ENCODE results near the gene BBC3. TPM values are rescaled to one million over a fixed set of nuclear protein-coding genes. Genes with fewer than 3 reads are reported as not detected.
A peak's percentile ranks its signal among the peaks of the same experiment; 100 is the strongest.
"Not testable (repeated sequence)": the region's sequence is repeated elsewhere in the genome, so short reads cannot be mapped to it uniquely, and the experiment has no call there.

The BBC3 gene
- total RNA-seq, 2 experiments from 2014 or later: 13.8 to 14.6 TPM

- H3K4me3 Mint-ChIP-seq: peak overlapping the region; percentile 90
- peaks cover 32% of the 10 kb centered on the region for H3K4me1 Mint-ChIP-seq (ENCODE audit: low read depth)
- H3K27me3 Mint-ChIP-seq: no peaks in the 10 kb centered on the region
- intact Hi-C loops (cut with micrococcal nuclease): loop anchor here (1.0 to 5.0 kb wide), 8 partner anchors 14 to 540 kb away; partner anchors contain the start of genes ARHGAP35, BICRA, INAFM1 and PRKD2
- ChIA-PET CTCF (interaction anchor here (0.6 to 6.0 kb wide), 8 partner anchors 11 to 227 kb away, joined by 3 to 94 read pairs (median 5); partner anchors contain the start of genes DHX34 and KPTN), POLR2A (interaction anchor here (0.6 to 2.6 kb wide), 15 partner anchors 12 to 1362 kb away, joined by 3 to 38 read pairs (median 4); partner anchors contain the start of genes INAFM1, RPL18, SLC1A5 and SPHK2)
- no peaks in the 10 kb centered on the region for H3K9me3 Mint-ChIP-seq
- peaks cover 33% of the 10 kb centered on the region for H3K36me3 Mint-ChIP-seq
- peak; percentile 100 for DNase-seq
- peak overlapping the region; percentile 98 for H3K27ac Mint-ChIP-seq
These were observed 25.9 kb upstream of the BBC3 start for GRCh38 chr19:47256693-47257410.

DNA sequence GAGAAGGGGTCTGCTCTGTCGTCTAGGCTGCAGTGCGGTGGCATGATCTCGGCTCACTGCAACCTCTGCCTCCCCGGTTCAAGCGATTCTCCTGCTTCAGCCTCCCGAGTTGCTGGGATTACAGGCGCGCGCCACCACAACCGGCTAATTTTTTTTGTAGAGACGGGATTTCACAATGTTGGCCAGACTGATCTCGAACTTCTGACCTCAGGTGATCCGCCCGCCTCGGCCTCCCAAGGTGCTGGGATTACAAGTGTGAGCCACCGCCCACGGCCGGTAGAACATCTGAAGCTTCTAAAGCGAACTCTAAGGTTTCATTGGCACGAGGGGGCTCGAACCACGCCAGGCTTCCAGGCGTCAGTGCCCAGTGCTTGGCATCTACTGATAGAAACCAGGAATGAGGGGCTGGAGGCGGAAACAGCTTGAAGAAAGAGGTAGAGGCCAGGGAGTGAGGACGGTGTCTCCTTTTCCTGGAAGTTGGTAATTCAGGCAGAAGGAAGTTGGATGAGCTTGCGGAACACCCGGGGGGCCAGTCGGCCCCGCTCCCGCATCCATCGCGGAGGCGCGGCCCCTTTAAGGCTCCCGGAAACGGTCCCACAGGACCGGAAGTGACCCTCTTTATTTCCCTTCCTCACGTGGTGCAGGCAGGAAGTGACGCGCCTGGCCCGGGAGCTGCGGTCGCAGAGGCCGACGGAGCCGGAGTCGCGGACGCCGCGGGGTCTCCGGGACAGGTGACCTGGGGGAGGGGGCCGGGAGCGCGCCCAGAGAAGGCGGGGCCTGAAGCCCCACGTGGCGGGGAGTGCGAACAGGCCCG lies 25.1 kb upstream of the BBC3 start, which contains the start of gene CCDC9:
Gene CCDC9 (plus strand): TSS at position 647 of the 814 bp plus-strand sequence. CDS start 1,876 bp downstream, outside the sequence.
- CTCF ChIA-PET: interaction anchor here (0.6 to 6.0 kb wide), 8 partner anchors 11 to 228 kb away, joined by 3 to 94 read pairs (median 5); partner anchors contain the start of genes DHX34 and KPTN

GRCh38 chr19:47253970-47254369 lies 23.0 kb upstream of the BBC3 start:
- Mint-ChIP-seq H3K36me3 (peaks cover 11% of the 10 kb centered on the region), H3K4me3 (no peak overlapping the region), H3K4me1 (ENCODE audit: low read depth) (peaks cover 23% of the 10 kb centered on the region), H3K27ac (peak overlapping the region; percentile 20), H3K27me3 (no peaks in the 10 kb centered on the region), H3K9me3 (no peaks in the 10 kb centered on the region)
- intact Hi-C loops (cut with micrococcal nuclease): no loop called here
- ChIA-PET CTCF (interaction anchor here (1.1 to 6.0 kb wide), 3 partner anchors 8 to 240 kb away, joined by 3 to 94 read pairs (median 3); no protein-coding TSS in a partner anchor), POLR2A (interaction anchor here (1.4 kb wide), 1 partner anchor 10 kb away, joined by 3 read pairs; no protein-coding TSS in a partner anchor)
- DNase-seq: no peak

More for the DNA sequence above, 25.1 kb upstream of the BBC3 start, which contains the start of gene CCDC9:
- peak; percentile 98 for DNase-seq
- Mint-ChIP-seq H3K9me3 (no peaks in the 10 kb centered on the region), H3K27ac (peak within 1 kb of the TSS; percentile 98), H3K4me3 (peak within 1 kb of the TSS; percentile 90), H3K27me3 (no peaks in the 10 kb centered on the region), H3K4me1 (ENCODE audit: low read depth) (peaks cover 32% of the 10 kb centered on the region), H3K36me3 (peaks cover 29% of the 10 kb centered on the region)
- intact Hi-C loops (cut with micrococcal nuclease): loop anchor here (1.0 to 5.0 kb wide), 7 partner anchors 13 to 539 kb away; partner anchors contain the start of genes ARHGAP35, BICRA, PRKD2 and TMEM160
- POLR2A ChIA-PET: interaction anchor here (0.8 to 2.6 kb wide), 13 partner anchors 12 to 1363 kb away, joined by 3 to 38 read pairs (median 6); partner anchors contain the start of genes INAFM1, RPL18, SLC1A5 and SPHK2

DNA sequence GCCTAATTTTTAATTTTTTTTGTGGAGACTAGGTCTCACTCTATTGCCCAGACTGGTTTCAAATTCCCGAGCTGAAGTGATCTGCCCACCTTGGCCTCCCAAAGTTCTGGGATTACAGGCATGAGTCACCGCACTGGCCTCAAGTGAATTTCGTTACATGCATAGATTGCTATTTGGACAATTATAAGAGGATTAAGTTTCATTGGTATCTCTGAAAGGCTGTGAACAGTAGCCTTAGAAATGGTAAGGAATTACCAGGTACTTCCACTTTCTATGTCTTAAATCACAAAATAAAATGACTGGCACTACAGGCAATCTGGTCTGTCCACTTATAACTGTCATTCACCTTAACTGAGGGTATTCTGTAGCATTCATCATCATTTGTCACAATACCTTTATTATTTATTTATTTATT lies 22.5 kb upstream of the BBC3 start:
- Mint-ChIP-seq H3K27ac (no peak overlapping the region), H3K27me3 (no peaks in the 10 kb centered on the region), H3K4me3 (no peak overlapping the region), H3K9me3 (no peaks in the 10 kb centered on the region), H3K36me3 (peaks cover 7% of the 10 kb centered on the region), H3K4me1 (ENCODE audit: low read depth) (peaks cover 18% of the 10 kb centered on the region)
- ChIA-PET CTCF (interaction anchor here (1.1 to 6.0 kb wide), 3 partner anchors 8 to 240 kb away, joined by 3 to 94 read pairs (median 3); no protein-coding TSS in a partner anchor), POLR2A (interaction anchor here (0.6 to 1.4 kb wide), 2 partner anchors 10 to 96 kb away, joined by 3 read pairs; no protein-coding TSS in a partner anchor)
- intact Hi-C loops (cut with micrococcal nuclease): no loop called here
- DNase-seq: no peak

DNA sequence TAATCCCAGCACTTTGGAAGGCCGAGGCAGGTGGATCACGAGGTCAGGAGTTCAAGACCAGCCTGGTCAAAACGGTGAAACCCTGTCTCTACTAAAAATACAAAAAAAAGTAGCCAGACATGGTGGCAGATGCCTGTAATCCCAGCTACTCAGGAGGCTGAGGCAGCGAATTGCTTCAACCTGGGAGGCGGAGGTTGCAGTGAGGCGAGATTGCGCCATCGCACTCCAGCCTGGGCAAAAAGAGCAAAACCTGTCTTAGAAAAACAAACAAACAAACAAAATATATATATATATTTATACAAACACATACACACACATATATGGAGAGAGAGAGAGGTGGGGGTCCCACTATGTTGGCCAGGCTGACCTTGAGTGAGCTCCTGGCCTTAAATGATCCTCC lies 22.0 kb upstream of the BBC3 start:
- H3K27me3 Mint-ChIP-seq; H3K27ac Mint-ChIP-seq; H3K4me3 Mint-ChIP-seq; intact Hi-C loops (cut with micrococcal nuclease); DNase-seq; H3K9me3 Mint-ChIP-seq; H3K36me3 Mint-ChIP-seq: not testable (repeated sequence)
- peaks cover 13% of the 10 kb centered on the region for H3K4me1 Mint-ChIP-seq (ENCODE audit: low read depth)
- ChIA-PET CTCF (interaction anchor here (1.1 to 6.0 kb wide), 3 partner anchors 8 to 239 kb away, joined by 3 to 94 read pairs (median 3); no protein-coding TSS in a partner anchor), POLR2A (interaction anchor here (0.6 kb wide), 1 partner anchor 97 kb away, joined by 3 read pairs; no protein-coding TSS in a partner anchor)

DNA sequence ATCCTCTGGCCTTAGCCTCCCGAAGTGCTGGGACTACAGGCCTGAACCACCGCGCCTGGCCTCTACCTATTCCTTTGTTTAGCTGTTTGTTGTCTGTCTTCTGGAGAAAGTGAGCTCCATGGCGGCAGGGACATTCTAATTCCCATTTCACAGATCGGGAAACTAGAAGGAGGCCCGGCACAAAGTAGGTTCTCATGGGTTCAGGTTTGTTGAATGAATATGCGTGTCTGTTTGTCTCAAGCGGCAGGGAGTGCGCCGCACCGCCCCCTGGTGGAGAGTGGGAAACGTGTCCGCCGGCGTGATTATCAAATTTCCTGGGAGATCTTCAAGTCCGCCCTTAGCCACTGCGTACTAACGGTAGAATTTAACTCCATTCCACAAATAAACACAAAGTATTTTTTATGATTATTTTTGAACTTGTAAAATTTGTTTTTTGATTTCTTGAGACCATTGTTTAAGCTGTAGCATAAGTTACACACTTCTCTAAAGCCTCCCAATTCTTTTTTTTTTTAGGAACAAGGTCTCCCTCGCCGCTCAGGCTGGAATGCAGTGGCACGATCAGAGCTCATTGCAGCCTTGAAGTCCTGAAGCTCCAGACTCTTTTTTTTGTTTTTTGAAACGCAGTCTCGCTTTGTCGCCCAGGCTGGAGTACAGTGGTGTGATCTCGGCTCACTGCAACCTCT lies 16.4 kb upstream of the BBC3 start:
- Mint-ChIP-seq H3K9me3 (no peaks in the 10 kb centered on the region), H3K27me3 (no peaks in the 10 kb centered on the region), H3K27ac (peak overlapping the region; percentile 35), H3K36me3 (no peaks in the 10 kb centered on the region), H3K4me3 (no peak overlapping the region), H3K4me1 (ENCODE audit: low read depth) (peaks cover 17% of the 10 kb centered on the region)
- intact Hi-C loops (cut with micrococcal nuclease): no loop called here
- POLR2A ChIA-PET: interaction anchor here (1.0 to 1.4 kb wide), 2 partner anchors 15 to 21 kb away, joined by 3 read pairs; no protein-coding TSS in a partner anchor
- CTCF ChIA-PET: interaction anchor here (0.6 to 6.8 kb wide), 25 partner anchors 8 to 482 kb away, joined by 3 to 333 read pairs (median 5); partner anchors contain the start of genes CCDC9, SAE1 and ZC3H4
- DNase-seq: peak; percentile 88

- Mint-ChIP-seq H3K4me3 (peak overlapping the region; percentile 76), H3K4me1 (ENCODE audit: low read depth) (peaks cover 25% of the 10 kb centered on the region), H3K9me3 (no peaks in the 10 kb centered on the region), H3K27ac (peak overlapping the region; percentile 90), H3K27me3 (peaks cover under 1% of the 10 kb centered on the region), H3K36me3 (no peaks in the 10 kb centered on the region)
- ChIA-PET CTCF (interaction anchor here (0.6 to 6.8 kb wide), 52 partner anchors 9 to 626 kb away, joined by 3 to 333 read pairs (median 6); partner anchors contain the start of genes ARHGAP35, CCDC9, DHX34 and INAFM1), POLR2A (interaction anchor here (0.6 to 2.8 kb wide), 21 partner anchors 10 to 231 kb away, joined by 3 to 49 read pairs (median 5); partner anchors contain the start of genes CCDC9, DHX34, SAE1 and ZC3H4)
- intact Hi-C loops (cut with micrococcal nuclease): loop anchor here (1.0 to 5.0 kb wide), 8 partner anchors 12 to 222 kb away; partner anchors contain the start of genes BBC3, CCDC9 and SAE1
- DNase-seq: peak; percentile 96
These were observed 13.0 kb upstream of the BBC3 start for GRCh38 chr19:47243776-47244547.

GRCh38 chr19:47243364-47243775 lies 12.4 kb upstream of the BBC3 start:
- peak overlapping the region; percentile 76 for H3K4me3 Mint-ChIP-seq
- H3K27ac Mint-ChIP-seq: peak overlapping the region; percentile 90
- ChIA-PET CTCF (interaction anchor here (0.8 to 6.8 kb wide), 14 partner anchors 9 to 230 kb away, joined by 3 to 333 read pairs (median 32); partner anchors contain the start of genes CCDC9, SAE1 and ZC3H4), POLR2A (interaction anchor here (0.8 to 2.8 kb wide), 11 partner anchors 11 to 130 kb away, joined by 3 to 49 read pairs (median 8); partner anchors contain the start of genes CCDC9 and ZC3H4)
- H3K4me1 Mint-ChIP-seq (ENCODE audit: low read depth): peaks cover 29% of the 10 kb centered on the region
- no peaks in the 10 kb centered on the region for H3K9me3 Mint-ChIP-seq
- no peaks in the 10 kb centered on the region for H3K36me3 Mint-ChIP-seq
- DNase-seq: no peak
- intact Hi-C loops (cut with micrococcal nuclease): loop anchor here (1.0 to 5.0 kb wide), 2 partner anchors 13 to 221 kb away; partner anchors contain the start of gene CCDC9
- H3K27me3 Mint-ChIP-seq: peaks cover 1% of the 10 kb centered on the region

GRCh38 chr19:47241919-47242577 lies 11.0 kb upstream of the BBC3 start:
- H3K9me3 Mint-ChIP-seq: no peaks in the 10 kb centered on the region
- DNase-seq: no peak
- POLR2A ChIA-PET: interaction anchor here (1.2 to 1.3 kb wide), 2 partner anchors 10 to 16 kb away, joined by 4 to 5 read pairs; no protein-coding TSS in a partner anchor

More at GRCh38 chr19:47241919-47242577, 11.0 kb upstream of the BBC3 start:
- H3K27ac Mint-ChIP-seq: no peak overlapping the region
- peaks cover 26% of the 10 kb centered on the region for H3K4me1 Mint-ChIP-seq (ENCODE audit: low read depth)
- CTCF ChIA-PET: interaction anchor here (1.9 to 6.8 kb wide), 2 partner anchors 31 to 32 kb away, joined by 6 to 333 read pairs; no protein-coding TSS in a partner anchor
- peaks cover 1% of the 10 kb centered on the region for H3K27me3 Mint-ChIP-seq
- H3K4me3 Mint-ChIP-seq: no peak overlapping the region
- H3K36me3 Mint-ChIP-seq: no peaks in the 10 kb centered on the region
- intact Hi-C loops (cut with micrococcal nuclease): loop anchor here (1.0 to 5.0 kb wide), 2 partner anchors 63 to 220 kb away; no protein-coding TSS in a partner anchor
